Left lung (tissue), 10 donors: ENCODE data around the gene SAMD10. TPM values are rescaled to one million over a fixed set of nuclear protein-coding genes. Genes with fewer than 3 reads are reported as not detected.

Experiments used
- ATAC-seq: fragments of 200-7000 bp; cut with Tn5 transposase; one replicate; pipeline ENCODE4 v1.9.1; 2020; ENCODE audit warnings: moderate library complexity
- DNase-seq, 4 donors: peaks; one replicate each; pipeline ENCODE4 v3.0.0-alpha.2; 2013 to 2020
- H3K27ac ChIP-seq, 2 donors: fragments of 200-600 bp; sonication (generic) in 1 of 2; one replicate each; pipeline versions ENCODE4 v1.5.0 to v1.8.0; 2020 to 2021
- H3K27me3 ChIP-seq, 2 donors: fragments of 200-600 bp; sonication (generic) in 1 of 2; one replicate each; pipeline versions ENCODE4 v1.5.0 to v1.8.0; 2020 to 2021
- H3K36me3 ChIP-seq, 2 donors: fragments of 200-600 bp; sonication (generic) in 1 of 2; one replicate each; pipeline versions ENCODE4 v1.5.0 to v1.8.0; 2020 to 2021
- H3K4me1 ChIP-seq, 2 donors: fragments of 200-600 bp; one replicate each; pipeline ENCODE4 v1.8.0; 2021
- H3K4me3 ChIP-seq, 2 donors: fragments of 200-600 bp; sonication (generic) in 1 of 2; one replicate each; pipeline versions ENCODE4 v1.5.0 to v1.8.0; 2020 to 2021; ENCODE audit warnings: mild to moderate bottlenecking in 1 of 2
- H3K9me3 ChIP-seq, 2 donors: fragments of 200-600 bp; sonication (generic) in 1 of 2; one replicate each; pipeline versions ENCODE4 v1.5.0 to v1.8.0; 2020 to 2021
- CTCF ChIP-seq, 2 donors: fragments of 200-600 bp; sonication (generic) in 1 of 2; IDR thresholded peaks; one replicate each; pipeline versions ENCODE4 v1.5.0 to v1.8.0; 2021; ENCODE audit warnings: antibody characterized with exemption in 2 of 2
- intact Hi-C, 2 donors: fragments of 100-400 bp; cut with DNase I; formaldehyde crosslinking; loops; one replicate each; pipeline versions ENCODE4 v1.11.2 to v1.14.2; 2022
- microRNA-seq, 2 donors: library from miRNA; unstranded; fragments of <30 nt; microRNA quantifications; one replicate each; pipeline ENCODE4, GENCODE V29; 2019
- polyA plus RNA-seq, 6 donors: library from polyadenylated mRNA; unstranded; fragments of 120-200 nt; gene quantifications; one replicate each; pipeline ENCODE4 v1.2.1, GENCODE V29; 2013; ENCODE audit not compliant: insufficient read length in 6 of 6
- total RNA-seq, 2 donors: library from RNA; stranded (reverse); fragmentation: NEBNext Ultra II Directional; extraction: Animal tissue kit (Norgen Biotek cat#: 25700); gene quantifications; one replicate each; pipeline ENCODE4 v1.2.1, GENCODE V29; 2021
- donor health status: DM: no; HTN: yes; CAD: no.
- donor health status: DM: no; HTN: no; CAD: no.

Gene SAMD10
- total and polyA plus RNA-seq, 8 donors = 4.6 to 10.5 (median 7.1) TPM

GRCh38 chr20:63929071-63929470 lies 50.4 kb downstream of the SAMD10 start:
- Histone ChIP-seq H3K36me3 (peaks cover 0 to 82% of the 10 kb centered on the region in 2 donors), H3K9me3 (no peaks in the 10 kb centered on the region), H3K4me3 (no peak overlapping the region), H3K27me3 (no peaks in the 10 kb centered on the region), H3K4me1 (no peaks in the 10 kb centered on the region), H3K27ac (no peak overlapping the region)
- intact Hi-C loops = no loop called here
- DNase-seq = no peak
- no peak for ATAC-seq
- no peak for TF ChIP-seq CTCF (IDR thresholded peaks at IDR 0.05)

GRCh38 chr20:63926298-63926697 lies 53.1 kb downstream of the SAMD10 start:
- no peak for TF ChIP-seq CTCF (IDR thresholded peaks at IDR 0.05)
- peaks cover 0 to 68% of the 10 kb centered on the region in 2 donors for H3K36me3 ChIP-seq
- ATAC-seq (no peak), DNase-seq (no peak)
- intact Hi-C loops = no loop called here
- H3K9me3 ChIP-seq = no peaks in the 10 kb centered on the region
- H3K4me1 ChIP-seq = no peaks in the 10 kb centered on the region
- H3K27me3 ChIP-seq = no peaks in the 10 kb centered on the region
- H3K27ac ChIP-seq = no peak overlapping the region
- no peak overlapping the region for H3K4me3 ChIP-seq

- Histone ChIP-seq H3K4me3 (no peak overlapping the region), H3K36me3 (peaks cover 0 to 63% of the 10 kb centered on the region in 2 donors), H3K27me3 (no peaks in the 10 kb centered on the region), H3K9me3 (no peaks in the 10 kb centered on the region), H3K4me1 (no peaks in the 10 kb centered on the region), H3K27ac (no peak overlapping the region)
- DNase-seq = no peak
- no peak for ATAC-seq
- intact Hi-C loops = no loop called here
- TF ChIP-seq CTCF (IDR thresholded peaks at IDR 0.05) = no peak
These were observed 55.2 kb downstream of the SAMD10 start for GRCh38 chr20:63924241-63924640.

Small RNA genes within 50 kb of the gene (microRNA-seq; reads per million reads assigned to microRNA genes)
- gene MIR1914 (0.34 to 0.55 reads per million in 2 donors), gene MIR647 (0 to 0.17 reads per million in 2 donors)

Other genes with a start within 250 kb of the SAMD10 start
- 1 to 10 TPM; 7.1 to 7.2 TPM for gene LIME1, start 243.0 kb downstream of the SAMD10 start, total RNA-seq
- gene LIME1, start 243.0 kb downstream of the SAMD10 start, polyA plus RNA-seq = 10 to 100 TPM in 1 of 6 donors, 1 to 10 TPM in 5; 3.0 to 10.8 (median 5.4) TPM
- 10 to 100 TPM; 61.1 to 66.8 TPM for gene SLC2A4RG, start 239.9 kb downstream of the SAMD10 start, total RNA-seq
- 100 to 1,000 TPM in 4 of 6 donors, 10 to 100 TPM in 2; 70.5 to 166 (median 105) TPM for gene SLC2A4RG, start 239.9 kb downstream of the SAMD10 start, polyA plus RNA-seq
- 10 to 100 TPM in 1 of 2 donors, 1 to 10 TPM in 1; 9.2 to 11.3 TPM for gene ZBTB46, start 148.4 kb downstream of the SAMD10 start, total RNA-seq
- gene ZBTB46, start 148.4 kb downstream of the SAMD10 start, polyA plus RNA-seq = 10 to 100 TPM in 4 of 6 donors, 1 to 10 TPM in 2; 9.4 to 16.3 (median 12.4) TPM
- gene ABHD16B, start 118.1 kb downstream of the SAMD10 start, total RNA-seq = under 1 TPM in 1 of 2 donors, not detected in 1; 0.18 TPM
- not detected for gene ABHD16B, start 118.1 kb downstream of the SAMD10 start, polyA plus RNA-seq
- gene TPD52L2, start 114.4 kb downstream of the SAMD10 start, total RNA-seq = 100 to 1,000 TPM; 105 to 116 TPM
- gene TPD52L2, start 114.4 kb downstream of the SAMD10 start, polyA plus RNA-seq = 10 to 100 TPM; 82.6 to 95.5 (median 85.9) TPM
- 10 to 100 TPM; 39.9 to 59.5 TPM for gene DNAJC5, start 84.5 kb downstream of the SAMD10 start, total RNA-seq
- 10 to 100 TPM; 17.5 to 30.5 (median 24.3) TPM for gene DNAJC5, start 84.5 kb downstream of the SAMD10 start, polyA plus RNA-seq
- 10 to 100 TPM; 26.7 to 31.6 TPM for gene UCKL1, start 23.2 kb downstream of the SAMD10 start, total RNA-seq
- 10 to 100 TPM; 47.1 to 68.8 (median 60.0) TPM for gene UCKL1, start 23.2 kb downstream of the SAMD10 start, polyA plus RNA-seq
- gene ZNF512B, start 9.7 kb downstream of the SAMD10 start, total RNA-seq = 10 to 100 TPM; 16.4 to 16.9 TPM
- 10 to 100 TPM; 23.1 to 38.3 (median 30.4) TPM for gene ZNF512B, start 9.7 kb downstream of the SAMD10 start, polyA plus RNA-seq
- 10 to 100 TPM; 49.8 to 53.7 TPM for gene PRPF6, start 1.5 kb upstream of the SAMD10 start, total RNA-seq
- 10 to 100 TPM; 75.1 to 85.4 (median 82.3) TPM for gene PRPF6, start 1.5 kb upstream of the SAMD10 start, polyA plus RNA-seq
- 1 to 10 TPM in 1 of 2 donors, under 1 TPM in 1; 0.76 to 1.0 TPM for gene C20orf204, start 56.5 kb upstream of the SAMD10 start, total RNA-seq
- gene C20orf204, start 56.5 kb upstream of the SAMD10 start, polyA plus RNA-seq = 1 to 10 TPM in 5 of 6 donors, under 1 TPM in 1; 0.86 to 1.9 (median 1.2) TPM
- gene SOX18, start 70.0 kb upstream of the SAMD10 start, total RNA-seq = 10 to 100 TPM; 40.3 to 69.2 TPM
- 10 to 100 TPM; 11.5 to 25.5 (median 16.7) TPM for gene SOX18, start 70.0 kb upstream of the SAMD10 start, polyA plus RNA-seq
- 10 to 100 TPM; 31.2 to 34.3 TPM for gene TCEA2, start 83.6 kb upstream of the SAMD10 start, total RNA-seq
- gene TCEA2, start 83.6 kb upstream of the SAMD10 start, polyA plus RNA-seq = 10 to 100 TPM; 68.5 to 93.0 (median 79.1) TPM
- 10 to 100 TPM; 23.4 to 63.9 TPM for gene RGS19, start 99.9 kb upstream of the SAMD10 start, total RNA-seq
- gene RGS19, start 99.9 kb upstream of the SAMD10 start, polyA plus RNA-seq = 10 to 100 TPM in 1 of 6 donors, 1 to 10 TPM in 5; 6.3 to 13.3 (median 8.3) TPM
- 1 to 10 TPM; 1.8 to 2.0 TPM for gene OPRL1, start 100.4 kb upstream of the SAMD10 start, total RNA-seq
- 1 to 10 TPM; 1.9 to 2.5 (median 2.2) TPM for gene OPRL1, start 100.4 kb upstream of the SAMD10 start, polyA plus RNA-seq
- under 1 TPM in 1 of 2 donors, not detected in 1; 0.45 TPM for gene LKAAEAR1, start 104.8 kb upstream of the SAMD10 start, total RNA-seq
- under 1 TPM; 0.38 to 0.70 (median 0.50) TPM for gene LKAAEAR1, start 104.8 kb upstream of the SAMD10 start, polyA plus RNA-seq
- not detected for gene NPBWR2, start 127.9 kb upstream of the SAMD10 start, total RNA-seq
- not detected for gene NPBWR2, start 127.9 kb upstream of the SAMD10 start, polyA plus RNA-seq
- not detected for gene MYT1, start 184.8 kb upstream of the SAMD10 start, total RNA-seq
- under 1 TPM; 0.26 to 0.42 (median 0.32) TPM for gene MYT1, start 184.8 kb upstream of the SAMD10 start, polyA plus RNA-seq